ENCODE data around the gene TMEM51.

DNA sequence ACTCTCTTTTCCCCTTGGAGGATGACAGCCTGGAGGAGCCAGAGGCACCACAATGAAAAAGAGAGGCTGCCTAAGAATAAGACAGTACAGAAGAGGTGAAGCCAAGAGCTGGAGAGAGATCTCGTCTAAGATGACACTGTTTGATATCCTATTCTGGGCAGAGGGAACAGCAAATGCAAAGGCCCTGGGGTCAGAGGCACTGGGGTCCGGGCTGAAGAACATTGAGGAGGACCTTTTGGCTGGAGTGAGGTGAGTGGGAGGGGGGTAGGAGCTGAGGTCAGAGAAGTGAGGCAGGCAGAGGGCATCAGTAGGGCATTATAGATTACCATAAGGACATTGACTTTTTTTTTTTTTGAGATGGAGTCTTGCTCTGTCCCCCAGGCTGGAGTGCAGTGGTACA lies 19.3 kb upstream of the TMEM51 start:
- TF ChIP-seq POLR2A (IDR thresholded peaks at IDR 0.05) (no peak), POLR2AphosphoS5 (IDR thresholded peaks at IDR 0.05) (no peak), EP300 (IDR thresholded peaks at IDR 0.05) (no peak)
- TF ChIP-seq, protein P1, sequence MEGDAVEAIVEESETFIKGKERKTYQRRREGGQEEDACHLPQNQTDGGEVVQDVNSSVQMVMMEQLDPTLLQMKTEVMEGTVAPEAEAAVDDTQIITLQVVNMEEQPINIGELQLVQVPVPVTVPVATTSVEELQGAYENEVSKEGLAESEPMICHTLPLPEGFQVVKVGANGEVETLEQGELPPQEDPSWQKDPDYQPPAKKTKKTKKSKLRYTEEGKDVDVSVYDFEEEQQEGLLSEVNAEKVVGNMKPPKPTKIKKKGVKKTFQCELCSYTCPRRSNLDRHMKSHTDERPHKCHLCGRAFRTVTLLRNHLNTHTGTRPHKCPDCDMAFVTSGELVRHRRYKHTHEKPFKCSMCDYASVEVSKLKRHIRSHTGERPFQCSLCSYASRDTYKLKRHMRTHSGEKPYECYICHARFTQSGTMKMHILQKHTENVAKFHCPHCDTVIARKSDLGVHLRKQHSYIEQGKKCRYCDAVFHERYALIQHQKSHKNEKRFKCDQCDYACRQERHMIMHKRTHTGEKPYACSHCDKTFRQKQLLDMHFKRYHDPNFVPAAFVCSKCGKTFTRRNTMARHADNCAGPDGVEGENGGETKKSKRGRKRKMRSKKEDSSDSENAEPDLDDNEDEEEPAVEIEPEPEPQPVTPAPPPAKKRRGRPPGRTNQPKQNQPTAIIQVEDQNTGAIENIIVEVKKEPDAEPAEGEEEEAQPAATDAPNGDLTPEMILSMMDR (IDR thresholded peaks at IDR 0.05), result no peak
